ENCODE results near the gene KLK8.

DNA sequence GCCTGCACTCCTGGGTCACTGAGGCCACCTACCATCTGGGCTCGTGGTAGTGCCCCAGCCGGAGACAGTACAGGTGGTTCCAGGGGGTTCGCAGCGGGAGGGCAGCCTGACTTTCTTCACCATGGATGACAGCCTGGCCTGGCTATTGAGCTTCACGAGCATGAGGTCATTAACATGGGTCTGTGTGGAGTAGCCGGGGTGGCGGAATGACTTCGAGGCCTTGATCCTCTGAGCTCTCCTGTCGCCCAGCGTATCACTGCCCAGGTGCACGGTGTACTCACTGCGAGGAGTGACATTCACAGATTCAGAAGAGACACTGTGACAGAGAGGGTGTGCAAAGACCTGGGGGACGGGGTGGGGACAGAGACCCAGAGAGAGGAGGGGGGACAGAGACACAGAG is 21.2 kb downstream of the KLK8 start:
- TF ChIP-seq, protein P1, sequence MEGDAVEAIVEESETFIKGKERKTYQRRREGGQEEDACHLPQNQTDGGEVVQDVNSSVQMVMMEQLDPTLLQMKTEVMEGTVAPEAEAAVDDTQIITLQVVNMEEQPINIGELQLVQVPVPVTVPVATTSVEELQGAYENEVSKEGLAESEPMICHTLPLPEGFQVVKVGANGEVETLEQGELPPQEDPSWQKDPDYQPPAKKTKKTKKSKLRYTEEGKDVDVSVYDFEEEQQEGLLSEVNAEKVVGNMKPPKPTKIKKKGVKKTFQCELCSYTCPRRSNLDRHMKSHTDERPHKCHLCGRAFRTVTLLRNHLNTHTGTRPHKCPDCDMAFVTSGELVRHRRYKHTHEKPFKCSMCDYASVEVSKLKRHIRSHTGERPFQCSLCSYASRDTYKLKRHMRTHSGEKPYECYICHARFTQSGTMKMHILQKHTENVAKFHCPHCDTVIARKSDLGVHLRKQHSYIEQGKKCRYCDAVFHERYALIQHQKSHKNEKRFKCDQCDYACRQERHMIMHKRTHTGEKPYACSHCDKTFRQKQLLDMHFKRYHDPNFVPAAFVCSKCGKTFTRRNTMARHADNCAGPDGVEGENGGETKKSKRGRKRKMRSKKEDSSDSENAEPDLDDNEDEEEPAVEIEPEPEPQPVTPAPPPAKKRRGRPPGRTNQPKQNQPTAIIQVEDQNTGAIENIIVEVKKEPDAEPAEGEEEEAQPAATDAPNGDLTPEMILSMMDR (conservative IDR thresholded peaks at IDR 0.05 in 1 of 2, IDR thresholded peaks at IDR 0.05 in 1 of 2; ENCODE audit: extremely low read depth in 1 of 2, insufficient read depth in 1 of 2, low read depth in 1 of 2, low read length in 2 of 2), result no peak
- no peak for TF ChIP-seq EZH2 (IDR thresholded peaks at IDR 0.05; ENCODE audit: borderline replicate concordance, low read length)
